IPS-15b (cell line): Measurements from ENCODE around the gene LYPD6B.

Source experiments
- H3K27me3 ChIP-seq: one replicate; pipeline ENCODE4 v1.6.1; 2013; ENCODE audit warnings: low read length; ENCODE audit not compliant: control insufficient read depth, insufficient read depth
- H3K36me3 ChIP-seq: one replicate; pipeline ENCODE4 v1.6.1; 2013; ENCODE audit warnings: low read length; ENCODE audit not compliant: control insufficient read depth, insufficient read depth
- H3K4me1 ChIP-seq: one replicate; pipeline ENCODE4 v1.6.1; 2013; ENCODE audit warnings: mild to moderate bottlenecking, low read length; ENCODE audit not compliant: control insufficient read depth, insufficient read depth
- H3K4me3 ChIP-seq: one replicate; pipeline ENCODE4 v1.5.1; 2013; ENCODE audit warnings: low read depth, low read length
- H3K9ac ChIP-seq: one replicate; pipeline ENCODE4 v1.6.1; 2013; ENCODE audit warnings: low read depth, mild to moderate bottlenecking, low read length
- H3K9me3 ChIP-seq: one replicate; pipeline ENCODE4 v1.6.1; 2013; ENCODE audit warnings: mild to moderate bottlenecking, low read length; ENCODE audit not compliant: control insufficient read depth, insufficient read depth

LYPD6B gene

GRCh38 chr2:149084924-149085795 lies 46.7 kb downstream of the LYPD6B start:
- H3K4me1 ChIP-seq, result peaks cover 22% of the 10 kb centered on the region
- no peaks in the 10 kb centered on the region for H3K27me3 ChIP-seq
- H3K9me3 ChIP-seq, result no peaks in the 10 kb centered on the region
- no peak overlapping the region for H3K9ac ChIP-seq
- no peak overlapping the region for H3K4me3 ChIP-seq
- no peaks in the 10 kb centered on the region for H3K36me3 ChIP-seq

DNA sequence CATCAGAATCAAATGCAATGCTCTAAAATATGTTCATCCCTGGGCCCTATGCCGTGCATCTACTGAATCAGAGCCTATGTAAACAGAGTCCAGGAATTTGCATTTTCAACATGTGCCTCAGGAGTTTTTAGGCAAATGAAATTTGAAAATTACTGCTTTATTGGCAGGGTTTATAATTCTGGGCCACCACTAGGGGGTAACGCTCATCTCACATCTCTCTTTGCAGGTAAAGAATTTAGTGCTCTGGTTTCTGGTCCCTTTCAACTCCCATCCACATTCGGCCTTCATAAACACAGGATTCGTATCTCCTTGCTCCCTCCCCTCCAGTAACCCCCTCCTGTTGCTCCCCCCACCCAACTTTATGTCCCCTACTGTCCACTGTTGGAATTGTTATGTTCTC lies 49.3 kb downstream of the LYPD6B start:
- no peak overlapping the region for H3K4me3 ChIP-seq
- no peak overlapping the region for H3K9ac ChIP-seq
- peaks cover 8% of the 10 kb centered on the region for H3K4me1 ChIP-seq
- H3K27me3 ChIP-seq, result no peaks in the 10 kb centered on the region
- H3K36me3 ChIP-seq, result no peaks in the 10 kb centered on the region
- no peaks in the 10 kb centered on the region for H3K9me3 ChIP-seq

DNA sequence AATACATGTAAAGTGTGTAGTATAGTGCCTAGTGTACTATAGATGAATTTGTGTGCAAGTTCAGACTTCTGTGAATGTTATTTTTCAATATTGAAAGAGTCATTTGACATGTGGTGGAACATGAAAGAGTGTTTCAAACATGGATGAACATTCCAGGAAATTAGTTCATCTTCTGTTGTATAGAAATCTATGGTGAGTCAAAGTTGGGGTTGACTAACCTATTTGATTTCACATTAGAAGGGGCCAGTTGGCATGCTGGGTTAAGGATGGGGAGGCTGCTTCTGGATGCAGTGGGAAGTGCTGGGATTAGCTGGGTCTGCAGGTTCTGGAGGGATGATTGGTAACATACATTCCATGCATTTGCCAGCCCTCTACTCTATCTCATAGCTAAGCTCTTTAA lies 50.6 kb downstream of the LYPD6B start:
- Histone ChIP-seq H3K36me3 (no peaks in the 10 kb centered on the region), H3K9me3 (no peaks in the 10 kb centered on the region), H3K4me3 (no peak overlapping the region), H3K4me1 (no peaks in the 10 kb centered on the region), H3K9ac (no peak overlapping the region), H3K27me3 (no peaks in the 10 kb centered on the region)

DNA sequence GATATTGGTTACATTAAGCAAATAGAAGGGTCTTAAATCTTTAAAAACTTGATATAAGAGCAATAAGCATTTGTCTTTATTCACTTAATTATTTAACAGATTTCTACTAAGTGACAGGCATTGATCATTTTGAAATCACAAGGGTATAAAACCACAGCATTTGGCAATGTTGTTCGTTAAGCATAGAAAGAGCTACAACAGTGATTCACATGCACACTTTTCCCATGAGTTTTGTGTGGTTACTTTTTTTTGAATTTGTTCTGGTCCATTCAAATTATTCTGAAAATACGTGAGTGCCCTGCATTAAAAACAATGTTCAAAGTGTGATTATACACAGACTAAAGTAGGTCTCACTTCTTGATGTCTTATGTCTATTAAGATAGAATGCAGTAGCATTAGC lies 52.2 kb downstream of the LYPD6B start:
- H3K27me3 ChIP-seq, result no peaks in the 10 kb centered on the region
- H3K4me3 ChIP-seq, result no peak overlapping the region
- H3K9ac ChIP-seq, result no peak overlapping the region
- no peaks in the 10 kb centered on the region for H3K9me3 ChIP-seq
- H3K4me1 ChIP-seq, result no peaks in the 10 kb centered on the region
- no peaks in the 10 kb centered on the region for H3K36me3 ChIP-seq

DNA sequence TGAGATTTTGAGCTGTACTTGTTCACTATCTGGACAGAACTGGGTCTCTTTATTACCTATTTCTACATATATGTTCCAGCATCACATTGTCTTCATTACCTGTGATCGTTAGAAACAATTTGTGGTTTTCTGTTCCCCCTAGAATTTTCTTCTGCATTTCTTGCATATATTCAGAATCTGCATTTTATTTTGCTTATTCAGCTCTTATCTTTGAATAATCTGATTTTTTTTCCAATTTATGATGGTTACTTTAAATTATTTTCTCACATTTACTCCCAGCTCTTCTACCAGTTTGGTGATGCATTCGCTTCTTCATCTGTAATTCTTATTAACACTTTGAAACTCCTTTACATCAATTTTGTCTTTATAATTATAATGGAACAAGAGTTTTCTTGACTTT lies 55.1 kb downstream of the LYPD6B start:
- Histone ChIP-seq H3K36me3 (no peaks in the 10 kb centered on the region), H3K4me3 (no peak overlapping the region), H3K4me1 (no peaks in the 10 kb centered on the region), H3K9ac (no peak overlapping the region), H3K27me3 (no peaks in the 10 kb centered on the region), H3K9me3 (no peaks in the 10 kb centered on the region)

GRCh38 chr2:149094217-149095015 lies 55.9 kb downstream of the LYPD6B start:
- H3K9me3 ChIP-seq, result no peaks in the 10 kb centered on the region
- no peak overlapping the region for H3K9ac ChIP-seq
- no peaks in the 10 kb centered on the region for H3K27me3 ChIP-seq
- H3K4me1 ChIP-seq, result no peaks in the 10 kb centered on the region
- no peak overlapping the region for H3K4me3 ChIP-seq
- no peaks in the 10 kb centered on the region for H3K36me3 ChIP-seq

- Histone ChIP-seq H3K9ac (no peak overlapping the region), H3K9me3 (no peaks in the 10 kb centered on the region), H3K4me1 (no peaks in the 10 kb centered on the region), H3K4me3 (no peak overlapping the region), H3K36me3 (no peaks in the 10 kb centered on the region), H3K27me3 (no peaks in the 10 kb centered on the region)
Measured at GRCh38 chr2:149098701-149099100, 60.2 kb downstream of the LYPD6B start.

GRCh38 chr2:149099298-149099697 lies 60.8 kb downstream of the LYPD6B start:
- H3K4me3 ChIP-seq, result no peak overlapping the region
- no peaks in the 10 kb centered on the region for H3K36me3 ChIP-seq
- no peaks in the 10 kb centered on the region for H3K4me1 ChIP-seq
- H3K9ac ChIP-seq, result no peak overlapping the region
- no peaks in the 10 kb centered on the region for H3K27me3 ChIP-seq
- no peaks in the 10 kb centered on the region for H3K9me3 ChIP-seq

DNA sequence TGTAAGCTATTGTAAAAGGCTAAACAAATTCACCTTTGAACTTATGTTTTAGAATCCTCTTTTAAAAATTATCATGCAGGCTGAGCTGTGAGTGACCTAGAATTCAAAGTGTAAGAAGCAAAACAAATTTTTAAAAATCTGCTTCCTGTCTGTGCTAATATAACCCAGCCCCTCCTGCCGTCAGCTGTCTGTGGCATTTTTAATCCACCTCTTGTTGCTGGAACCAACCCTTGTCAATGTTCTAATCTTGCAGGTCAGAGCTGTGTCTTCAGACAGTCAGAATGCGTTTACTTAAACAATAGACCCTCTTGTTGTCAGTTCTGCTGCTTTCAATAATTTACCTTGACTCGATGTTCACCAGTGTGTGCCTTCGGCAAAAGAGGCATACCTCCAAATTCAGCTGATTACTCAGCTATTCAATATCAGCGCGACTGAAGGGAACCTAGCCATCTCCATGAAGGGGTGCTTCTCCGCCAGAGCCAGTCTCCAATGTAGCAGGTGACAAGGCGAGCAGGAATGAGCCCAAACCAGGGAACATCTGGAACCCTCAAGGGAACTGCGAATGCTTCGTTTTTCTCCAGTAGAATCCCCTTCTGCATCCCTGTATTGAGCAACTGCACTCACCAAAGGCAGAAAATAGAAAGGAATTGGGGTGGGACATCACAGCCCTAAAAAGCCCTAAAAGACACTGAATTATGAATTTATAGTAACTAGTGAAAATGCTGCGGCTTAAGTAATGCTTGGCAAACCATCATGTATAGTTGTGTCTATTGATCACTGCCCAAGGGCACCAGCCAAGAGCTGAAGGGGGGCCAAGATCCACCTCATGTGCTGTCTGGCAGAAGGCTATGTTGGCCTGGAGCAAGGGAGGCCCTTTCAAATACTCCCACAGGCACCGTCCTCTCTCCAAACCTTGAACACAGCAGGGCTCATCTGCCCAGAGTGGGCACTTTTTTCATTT lies 62.5 kb downstream of the LYPD6B start:
- no peaks in the 10 kb centered on the region for H3K4me1 ChIP-seq
- H3K4me3 ChIP-seq, result no peak overlapping the region
- no peaks in the 10 kb centered on the region for H3K9me3 ChIP-seq
- H3K27me3 ChIP-seq, result no peaks in the 10 kb centered on the region
- no peaks in the 10 kb centered on the region for H3K36me3 ChIP-seq
- no peak overlapping the region for H3K9ac ChIP-seq

DNA sequence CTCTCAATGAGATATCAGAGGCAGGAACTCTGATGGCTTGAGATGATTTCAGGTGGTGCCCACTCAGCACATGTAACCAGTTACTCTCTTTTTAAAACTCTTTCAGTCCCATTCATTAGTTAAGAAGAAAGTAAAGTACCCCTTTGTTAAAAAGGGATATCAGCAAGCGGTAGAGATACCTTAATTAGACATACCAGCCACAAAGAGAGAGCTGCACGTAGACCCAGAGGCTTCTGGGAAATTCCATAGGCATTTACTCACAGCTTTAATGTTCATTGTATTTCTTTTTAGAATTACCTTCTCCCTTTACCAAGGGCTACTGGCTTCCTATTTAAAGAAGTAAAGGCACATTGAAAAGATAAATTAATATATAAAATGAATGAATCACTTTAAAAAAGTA lies 63.3 kb downstream of the LYPD6B start:
- Histone ChIP-seq H3K27me3 (no peaks in the 10 kb centered on the region), H3K9me3 (no peaks in the 10 kb centered on the region), H3K4me1 (no peaks in the 10 kb centered on the region), H3K9ac (no peak overlapping the region), H3K36me3 (no peaks in the 10 kb centered on the region), H3K4me3 (no peak overlapping the region)

DNA sequence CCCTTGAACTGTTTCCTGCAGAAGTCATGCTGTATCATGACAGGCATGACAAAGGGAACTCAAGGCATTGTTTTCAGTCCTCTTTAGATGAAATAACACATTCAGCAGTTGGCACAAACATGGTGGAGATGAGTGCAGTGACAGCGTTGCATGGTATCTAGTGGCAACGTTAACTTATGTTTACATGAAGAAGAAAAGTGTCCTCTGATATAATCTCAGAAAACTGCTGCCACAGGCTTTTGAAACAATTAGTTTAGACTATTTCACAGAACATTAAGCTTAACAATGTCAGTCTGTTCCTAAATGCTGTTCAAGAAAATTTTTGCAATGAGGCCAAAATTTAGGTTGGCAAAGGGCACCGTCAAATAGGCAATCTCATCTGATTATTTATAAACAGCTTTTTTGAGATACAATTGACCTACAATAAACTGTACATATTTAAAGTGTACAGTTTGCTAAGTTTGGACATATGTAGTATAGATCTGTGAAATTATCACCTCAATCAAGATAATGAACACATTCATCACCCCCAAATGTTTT lies 64.7 kb downstream of the LYPD6B start:
- Histone ChIP-seq H3K27me3 (no peaks in the 10 kb centered on the region), H3K4me1 (no peaks in the 10 kb centered on the region), H3K36me3 (no peaks in the 10 kb centered on the region), H3K9ac (no peak overlapping the region), H3K4me3 (no peak overlapping the region), H3K9me3 (no peaks in the 10 kb centered on the region)
